GM19035 (cell line): Measurements from ENCODE around the gene MLH3.

Source experiments
- ATAC-seq: cut with Tn5 transposase; IDR thresholded peaks from one replicate; pipeline ENCODE4 v1.9.1; 2021; ENCODE audit not compliant: unreplicated experiment

Gene MLH3

DNA sequence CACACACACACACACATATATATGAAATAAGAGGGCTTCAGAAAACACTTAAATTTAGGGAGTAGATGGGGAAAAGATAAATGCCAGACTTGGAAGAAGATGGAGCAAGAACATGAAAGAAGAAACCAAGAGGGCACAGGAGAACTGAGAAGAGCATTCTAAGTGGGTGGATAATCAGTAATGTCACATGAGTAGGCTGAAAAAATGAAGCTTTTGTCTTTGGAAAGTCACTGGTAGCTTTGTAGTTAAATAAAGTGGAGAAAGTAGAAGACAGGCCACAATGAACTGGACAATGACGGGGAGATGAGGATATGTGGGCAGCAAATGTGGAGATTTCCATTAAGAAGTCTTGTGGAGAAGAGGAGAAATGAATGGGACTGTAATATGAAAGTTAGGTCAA lies 15.9 kb upstream of the MLH3 start:
- ATAC-seq = no peak

DNA sequence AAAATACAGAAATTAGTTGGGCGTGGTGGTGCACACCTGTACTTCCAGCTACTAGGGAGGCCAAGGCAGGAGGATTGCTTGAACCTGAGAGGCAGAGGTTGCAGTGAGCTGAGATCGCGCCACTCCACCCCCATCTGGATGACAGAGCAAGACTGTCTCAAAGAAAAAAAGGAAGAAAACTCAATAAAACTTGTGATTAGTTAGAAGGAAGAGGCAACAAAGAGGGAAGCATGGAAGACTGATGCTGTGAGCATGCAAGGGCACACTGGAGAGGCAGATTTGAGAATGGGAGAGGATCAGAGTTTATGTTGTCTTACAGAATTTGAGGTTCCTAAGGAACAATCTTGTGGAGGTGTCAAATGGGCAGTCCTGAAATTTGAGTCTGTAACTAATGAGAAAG lies 15.4 kb upstream of the MLH3 start:
- no peak for ATAC-seq

DNA sequence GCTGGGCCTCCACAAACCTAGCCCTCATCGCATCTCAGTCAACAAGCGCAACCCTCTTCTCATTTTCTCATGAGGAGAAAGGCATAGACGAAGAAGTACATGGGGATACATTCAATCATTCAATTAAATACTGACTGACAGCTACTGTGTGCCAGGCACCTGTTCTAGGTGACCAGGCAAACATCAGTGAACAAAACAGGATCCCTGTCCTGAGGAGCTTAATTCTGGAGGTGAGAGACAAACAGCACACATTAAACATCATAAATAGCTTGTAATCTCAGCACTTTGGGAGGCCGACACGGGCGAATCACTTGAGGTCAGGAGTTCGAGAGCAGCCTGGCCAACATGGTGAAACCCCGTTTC lies 12.9 kb upstream of the MLH3 start:
- no peak for ATAC-seq

DNA sequence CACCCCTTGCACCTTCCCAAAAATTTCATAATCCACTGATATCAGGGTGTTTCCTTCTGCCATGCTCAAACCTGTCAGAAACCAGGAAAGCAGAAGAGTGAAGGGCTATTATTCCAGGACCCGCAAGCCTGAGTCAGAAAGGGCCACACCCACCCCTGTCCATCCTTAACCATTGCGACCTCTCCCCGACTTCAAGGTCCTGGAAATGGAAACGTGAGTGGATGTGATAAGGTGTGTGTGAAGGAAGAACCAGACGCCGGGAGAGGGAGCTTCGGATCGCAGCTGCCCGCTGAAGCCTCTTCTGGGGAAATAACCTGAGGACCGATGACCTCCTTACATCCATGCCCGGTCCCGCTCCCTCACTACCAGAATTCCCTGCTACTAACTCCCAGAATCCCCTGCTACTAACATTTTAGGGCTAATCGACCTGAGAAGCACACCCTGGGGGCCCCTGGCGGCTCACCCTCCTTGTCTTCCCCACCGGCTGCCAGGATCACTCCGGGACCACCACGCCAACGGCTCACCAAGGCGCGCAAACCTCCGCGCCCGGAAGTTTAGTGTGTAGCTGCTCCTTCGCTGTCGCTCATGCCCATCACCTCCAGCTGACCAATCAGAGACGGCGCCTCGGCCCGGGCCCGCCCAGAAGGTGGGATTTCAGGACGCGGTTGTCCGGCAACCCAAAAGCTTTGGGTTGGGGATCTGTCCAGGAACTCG lies 12.4 kb upstream of the MLH3 start, which contains the start of gene ACYP1:
Gene ACYP1, minus strand, starts transcription at position 534 of the 714 bp plus-strand sequence. Its CDS starts 471 bp downstream, at position 63.
- ATAC-seq = peak; percentile 95

DNA sequence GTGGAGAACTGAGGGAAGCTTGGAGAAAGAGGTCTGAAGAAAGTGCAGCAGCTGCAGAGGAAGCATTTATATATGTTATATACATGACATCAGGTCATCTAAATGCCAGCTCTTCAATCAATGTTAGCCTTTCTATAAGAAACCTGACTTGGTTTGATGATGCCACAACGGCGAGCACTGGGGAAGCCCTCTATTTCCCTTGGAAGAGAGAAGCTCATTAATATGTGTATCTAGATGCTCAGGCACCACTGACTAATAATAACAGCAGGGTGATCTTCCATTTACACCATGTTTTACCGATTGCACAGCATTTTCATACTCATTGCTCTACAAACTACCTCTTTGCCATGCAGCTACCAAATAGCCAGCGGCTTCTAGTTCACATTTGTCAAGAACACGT lies 11.7 kb upstream of the MLH3 start:
- no peak for ATAC-seq

DNA sequence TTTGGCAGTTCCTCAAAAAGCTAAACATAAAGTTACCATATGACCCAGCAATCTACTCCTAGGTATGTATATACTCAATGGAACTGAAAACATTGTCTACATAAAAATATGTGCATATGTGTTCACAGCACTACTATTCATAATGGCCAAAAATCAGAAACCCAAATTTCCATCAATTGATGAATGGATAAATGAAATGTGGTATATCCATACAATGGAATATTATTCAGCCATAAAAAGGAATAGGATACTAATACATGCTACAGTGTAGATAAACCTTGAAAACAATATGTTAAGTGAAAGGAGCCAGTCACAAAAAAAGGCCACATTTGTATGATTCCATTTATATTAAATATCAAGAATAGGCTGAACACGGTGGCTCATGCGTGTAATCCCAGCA lies 9.2 kb upstream of the MLH3 start:
- no peak for ATAC-seq

DNA sequence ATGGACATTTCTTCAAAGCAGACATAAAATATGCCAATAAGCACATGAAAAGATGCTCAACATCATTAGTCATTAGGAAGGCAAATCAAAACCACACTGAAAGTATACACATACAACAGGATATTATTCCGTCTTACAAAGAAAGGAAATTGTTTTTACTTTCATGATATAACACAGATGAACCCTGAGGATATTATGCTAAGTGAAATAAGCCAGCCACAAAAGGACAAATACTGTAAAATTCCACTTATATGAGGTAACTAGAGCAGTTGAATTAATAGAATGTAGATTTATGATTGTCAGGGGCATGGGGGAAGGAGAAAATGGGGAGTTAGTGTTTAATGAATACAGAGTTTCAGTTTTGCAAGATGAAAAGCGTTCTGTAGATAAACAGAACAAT lies 8.4 kb upstream of the MLH3 start:
- ATAC-seq = no peak

DNA sequence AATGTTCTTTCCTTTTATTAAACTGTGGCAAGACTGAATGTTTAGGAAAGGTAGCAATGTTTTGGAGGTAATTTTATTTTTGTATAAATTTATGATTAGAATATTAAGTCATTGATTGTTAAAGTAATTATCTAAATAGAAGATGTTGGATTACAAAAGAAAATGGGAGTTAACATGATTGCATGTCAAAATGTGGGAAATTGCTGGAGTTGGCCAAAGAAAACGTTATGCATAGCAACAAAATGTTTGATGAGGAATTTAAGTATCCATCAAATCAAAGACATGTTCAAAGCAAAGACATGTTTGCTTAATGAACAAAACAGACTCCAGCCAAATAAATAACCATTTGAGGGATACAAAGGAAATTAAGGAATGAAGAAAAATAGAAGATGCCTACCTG lies 3.2 kb upstream of the MLH3 start:
- ATAC-seq = no peak

DNA sequence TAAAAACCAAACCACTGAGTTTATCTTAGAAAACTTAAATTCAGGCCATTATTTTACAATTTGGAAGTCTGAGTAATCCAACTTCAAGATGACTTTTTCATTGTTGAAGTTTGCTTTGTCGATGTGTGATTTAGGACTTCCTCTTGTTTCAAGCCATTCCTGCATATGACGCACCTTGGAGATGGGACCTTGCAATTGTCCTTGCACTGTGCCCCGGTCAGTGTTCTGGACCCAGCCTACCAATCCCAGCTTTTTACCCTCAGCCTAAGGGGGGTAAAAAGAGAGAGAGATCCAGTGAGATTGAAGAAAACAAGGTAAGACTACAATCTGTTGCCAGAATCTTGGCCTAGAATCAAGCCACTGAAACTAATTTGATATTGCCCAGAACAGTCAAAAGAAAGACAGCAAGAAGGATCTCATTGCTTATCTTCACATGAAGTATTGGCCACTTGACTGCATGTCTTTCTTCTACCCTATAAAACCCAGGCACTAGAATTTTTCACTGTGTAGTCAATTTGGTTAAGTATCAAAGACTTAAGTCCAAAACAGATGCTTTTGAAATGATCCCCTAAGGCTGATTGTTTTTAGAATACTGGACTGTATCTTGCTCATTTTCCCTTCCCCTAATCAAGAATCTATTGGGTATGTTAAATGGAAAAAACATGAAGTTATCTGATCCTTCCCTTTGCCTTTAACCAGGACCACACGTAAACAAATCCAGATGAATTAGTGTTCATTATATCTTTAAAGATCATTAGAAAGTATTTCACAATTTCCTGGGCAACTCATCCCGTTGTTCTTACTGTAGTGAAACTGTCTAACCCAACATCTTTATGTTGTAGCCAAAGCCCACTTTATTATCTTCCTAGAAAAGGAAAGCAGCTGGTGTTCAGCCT lies 2.4 kb upstream of the MLH3 start:
- no peak for ATAC-seq

DNA sequence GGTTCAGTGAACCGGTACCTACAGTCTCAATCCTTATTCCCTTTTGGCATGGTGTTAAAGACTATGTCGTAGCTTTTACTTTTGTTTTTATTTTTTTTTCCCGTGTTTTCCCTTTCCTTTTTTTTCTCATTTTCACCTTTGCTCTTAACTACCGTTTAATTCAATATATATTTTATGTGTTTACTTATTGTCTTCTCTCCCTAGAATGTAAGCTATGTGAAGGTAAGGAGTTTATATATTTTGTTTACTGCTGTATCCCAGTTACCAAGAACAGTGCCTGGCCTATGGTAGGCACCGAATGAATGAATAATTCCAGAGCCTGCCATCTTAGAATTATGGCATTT lies 261 bp upstream of the MLH3 start:
- ATAC-seq = no peak

DNA sequence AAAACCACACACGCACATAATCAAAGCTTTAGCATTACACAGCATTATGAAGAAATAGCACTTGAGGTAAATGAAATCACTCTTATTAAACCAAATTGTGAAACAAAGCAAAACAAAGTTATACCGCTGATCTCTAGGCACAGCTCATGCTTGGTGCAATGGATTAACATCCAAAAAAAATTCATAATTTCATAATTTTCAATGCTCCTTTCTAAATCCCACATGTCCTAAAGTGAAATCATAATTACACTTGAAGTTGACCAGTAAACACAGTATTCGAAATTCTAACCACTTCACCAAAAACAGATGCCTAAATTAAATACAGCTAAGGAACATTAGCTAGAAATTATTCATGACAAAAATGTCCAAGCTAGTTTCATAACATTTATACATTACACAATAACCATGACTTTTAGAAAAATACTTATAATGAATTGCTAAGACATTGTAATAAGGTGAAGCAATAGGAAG lies 1.5 kb downstream of the MLH3 start:
- ATAC-seq = no peak

DNA sequence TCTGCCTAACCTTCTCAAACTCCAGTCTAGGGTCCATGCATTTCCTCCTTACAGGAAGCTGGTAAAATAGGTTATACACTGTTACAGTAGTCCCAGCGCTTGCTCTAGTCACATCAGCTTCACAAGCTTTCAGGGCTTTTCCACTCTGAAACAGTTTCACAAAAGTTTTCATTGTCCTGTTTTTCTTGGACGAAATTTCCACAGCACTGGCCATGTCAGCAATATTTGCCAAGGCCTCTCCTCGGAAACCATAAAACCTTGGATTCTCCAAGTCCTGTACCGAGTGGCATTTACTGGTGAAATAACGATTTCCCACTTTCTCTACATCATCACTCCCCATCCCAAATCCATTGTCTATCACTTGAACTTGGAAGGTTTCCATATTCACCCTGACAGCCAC lies 2.1 kb downstream of the MLH3 start:
- no peak for ATAC-seq

DNA sequence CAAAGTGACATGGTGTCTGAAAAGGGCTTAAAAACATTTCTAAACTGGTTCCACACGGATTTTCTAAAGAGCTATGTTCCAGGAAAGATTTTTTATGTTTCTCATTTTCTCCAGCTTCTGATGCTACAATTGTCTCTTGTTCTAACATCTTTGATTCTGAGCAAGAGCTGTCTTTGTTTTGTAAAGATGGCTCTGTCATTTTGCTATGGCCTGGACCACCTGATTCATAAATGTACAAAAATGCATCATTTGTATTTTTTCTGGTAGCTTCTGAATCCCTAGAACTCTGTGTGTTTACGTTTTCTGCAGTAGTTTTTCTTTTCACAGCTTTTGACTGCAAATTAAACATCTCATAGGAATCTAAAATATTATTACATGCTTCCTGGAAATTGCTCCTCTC lies 3.2 kb downstream of the MLH3 start:
- ATAC-seq = no peak

DNA sequence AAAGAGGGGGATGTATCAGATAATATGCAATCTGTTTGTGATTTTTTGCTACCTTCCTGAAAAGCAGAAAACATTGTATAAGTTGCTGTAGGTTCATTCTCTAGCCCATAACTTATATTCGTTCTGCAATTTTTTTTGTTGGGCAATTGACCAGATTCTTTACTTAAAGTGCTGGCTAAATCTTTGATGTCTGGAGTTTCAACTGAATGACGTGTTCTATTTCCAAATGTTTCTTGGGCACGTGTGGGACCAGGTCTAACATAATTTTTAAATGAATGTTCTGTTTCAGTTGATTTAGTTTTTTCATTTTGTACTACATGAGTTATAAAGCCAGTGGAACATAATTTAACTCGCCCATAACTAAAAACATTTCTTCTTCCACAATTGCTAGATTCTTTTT lies 3.8 kb downstream of the MLH3 start:
- ATAC-seq = no peak

DNA sequence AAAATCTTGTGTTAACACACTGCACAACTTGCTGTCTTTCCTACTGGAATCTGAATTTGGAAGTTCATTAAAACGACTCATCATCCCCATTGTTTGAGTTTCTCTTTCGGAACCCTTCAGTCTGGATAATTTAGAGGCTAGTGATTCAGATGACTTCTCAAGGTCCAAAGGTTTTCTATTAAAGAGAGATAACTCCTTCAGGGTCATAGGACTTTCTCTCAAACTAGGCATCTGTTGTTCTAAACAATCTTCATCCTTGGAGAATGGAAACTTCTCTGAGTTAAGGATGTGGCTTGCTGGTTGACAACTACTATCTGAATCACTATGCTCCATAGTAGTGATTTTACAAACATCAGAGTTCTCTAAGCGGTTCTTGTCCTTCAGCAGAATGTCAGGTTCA lies 4.4 kb downstream of the MLH3 start:
- ATAC-seq = no peak

DNA sequence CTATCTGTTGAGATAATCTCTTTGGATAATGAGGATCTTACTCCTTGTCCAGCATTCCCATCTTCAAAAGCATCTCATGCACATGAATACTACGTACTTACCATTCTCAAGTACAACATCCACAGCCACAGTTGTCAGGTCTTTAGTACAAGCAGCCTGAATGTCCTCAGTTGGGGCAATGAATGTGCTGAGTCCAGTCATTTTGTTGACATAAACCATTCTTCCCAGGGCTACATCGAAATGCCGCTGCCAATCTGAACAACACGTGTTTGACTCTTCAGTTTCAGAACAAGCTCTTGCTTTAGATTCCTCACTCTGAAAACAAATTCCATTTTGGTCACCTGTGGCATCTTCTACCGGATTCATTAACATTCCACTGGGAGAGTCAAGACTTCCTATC lies 5.0 kb downstream of the MLH3 start:
- no peak for ATAC-seq

DNA sequence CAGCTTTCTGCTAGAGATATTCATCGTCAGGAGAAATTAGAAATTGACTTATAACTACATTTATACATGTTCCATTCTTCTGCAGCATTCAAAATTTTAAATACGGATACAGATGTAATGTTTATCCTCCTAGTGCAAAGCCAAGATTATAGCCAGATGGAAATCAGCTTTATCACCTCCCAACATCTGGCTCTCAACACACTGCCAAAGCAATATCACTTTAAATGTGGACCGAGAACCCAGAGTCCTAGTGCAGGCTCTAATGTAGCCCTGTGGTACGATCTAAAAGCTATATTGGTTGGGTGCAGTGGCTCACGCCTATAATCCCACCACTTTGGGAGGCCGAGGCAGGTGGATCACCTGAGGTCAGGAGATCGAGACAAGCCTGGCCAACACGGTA lies 6.5 kb downstream of the MLH3 start:
- ATAC-seq = no peak

DNA sequence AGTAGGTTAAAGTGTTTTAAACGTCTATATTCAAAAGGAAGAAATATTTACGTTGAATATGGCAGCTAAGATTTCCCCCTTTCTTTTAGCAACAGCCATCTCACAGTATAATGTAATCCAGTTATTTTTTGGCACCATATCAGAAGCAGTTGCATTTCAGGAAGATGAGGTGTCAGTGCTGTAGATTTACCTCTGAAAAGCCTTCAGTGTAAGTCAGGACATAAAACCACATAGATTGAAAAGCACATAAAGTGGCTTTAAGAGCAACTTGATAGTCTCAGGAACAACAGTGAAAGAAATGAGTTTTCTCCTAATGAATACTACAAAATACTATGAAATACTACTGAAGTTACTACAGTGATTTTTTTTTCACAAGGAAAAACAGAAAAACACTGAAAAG lies 6.9 kb downstream of the MLH3 start:
- no peak for ATAC-seq

DNA sequence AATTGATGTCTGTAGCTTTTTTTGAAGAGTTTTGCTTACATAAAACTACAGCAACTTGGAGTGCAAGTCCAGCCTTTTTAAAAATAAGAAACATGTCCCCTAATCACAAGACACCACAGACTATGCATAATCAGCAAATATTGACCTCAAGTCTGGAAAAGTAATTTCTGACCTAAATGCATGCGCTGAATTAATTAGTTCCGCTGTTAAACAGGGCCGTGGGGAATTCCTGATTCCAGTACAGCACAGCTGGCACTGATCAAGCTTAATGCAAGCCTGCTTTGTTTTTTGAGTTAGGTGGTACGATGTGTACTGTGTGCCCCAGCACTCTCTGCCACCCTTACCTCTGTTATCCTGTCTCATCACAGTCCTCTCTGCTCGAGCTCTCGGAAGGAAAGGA lies 9.2 kb downstream of the MLH3 start:
- ATAC-seq = no peak

DNA sequence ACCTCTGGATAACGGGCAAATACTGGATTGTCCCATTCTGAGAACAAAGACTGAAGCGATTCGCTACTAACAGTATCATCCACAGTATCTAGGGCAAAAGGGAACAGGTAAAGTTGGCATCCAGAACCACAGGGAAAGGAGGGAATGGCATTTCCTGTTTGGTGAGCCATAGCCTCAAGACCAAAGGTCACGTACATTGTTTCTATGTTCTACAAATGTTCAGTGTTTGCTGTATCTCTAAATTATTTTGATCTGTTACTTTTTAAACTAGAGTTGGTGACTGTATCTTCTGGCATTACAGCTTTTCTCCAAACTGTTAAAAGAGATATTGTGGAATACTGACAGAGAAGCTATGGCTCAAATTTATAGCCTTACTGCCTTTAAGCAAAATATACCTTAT lies 9.7 kb downstream of the MLH3 start:
- ATAC-seq = no peak

DNA sequence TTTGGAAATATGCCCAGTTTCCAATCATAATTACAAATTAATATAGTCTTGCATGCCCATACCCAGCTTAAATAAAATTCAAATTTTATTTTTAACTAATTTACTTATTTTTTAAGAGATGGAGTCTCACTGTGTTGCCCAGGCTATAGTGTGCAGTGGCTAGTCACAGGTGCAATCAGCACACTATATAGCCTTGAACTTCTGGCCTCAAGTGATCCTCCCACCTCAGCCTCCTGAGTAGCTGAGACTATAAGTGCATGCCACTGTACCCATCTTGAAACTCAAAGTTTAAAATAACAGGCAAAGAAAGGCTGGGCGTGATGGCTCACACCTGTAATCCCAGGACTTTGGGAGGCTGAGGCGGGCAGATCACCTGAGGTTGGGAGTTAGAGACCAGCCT lies 10.3 kb downstream of the MLH3 start:
- no peak for ATAC-seq

DNA sequence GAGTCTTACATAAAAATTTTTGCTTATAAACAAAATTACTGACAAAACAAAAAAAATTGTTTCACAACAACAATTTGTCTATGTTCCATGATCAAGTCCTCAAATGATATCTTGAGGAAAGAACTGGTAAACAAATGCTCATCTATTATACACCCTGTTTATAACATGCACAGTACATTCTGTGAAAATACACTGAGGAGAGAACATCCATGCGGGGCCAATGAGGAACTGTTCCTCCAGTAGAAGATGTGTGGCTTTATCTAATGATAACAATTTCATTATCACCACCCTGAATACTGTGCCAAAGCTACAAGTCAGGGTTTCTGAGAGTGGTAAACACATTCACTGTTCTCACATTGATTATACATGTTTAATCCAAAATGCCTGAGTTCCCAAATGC lies 10.8 kb downstream of the MLH3 start:
- no peak for ATAC-seq

DNA sequence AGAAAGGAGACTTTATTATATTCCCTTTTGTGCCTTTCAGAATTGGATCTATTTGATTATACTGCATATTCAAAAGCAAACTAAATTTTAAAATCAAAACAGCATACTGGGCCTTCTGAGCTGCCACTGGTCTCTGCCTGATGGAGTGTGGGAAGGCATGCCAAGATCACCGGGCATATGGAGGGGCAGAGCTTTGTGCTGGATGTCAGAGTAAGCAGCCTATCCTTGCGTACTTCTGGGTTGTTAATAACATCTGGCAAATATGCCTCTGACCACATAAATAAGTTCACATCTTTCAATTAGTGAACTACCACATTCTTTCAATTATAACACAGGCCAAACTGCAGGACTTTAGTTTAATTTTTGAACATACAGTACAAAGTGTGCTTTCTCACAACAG lies 18.3 kb downstream of the MLH3 start:
- ATAC-seq = no peak
